ENCODE measurements around the gene GNB1.

GNB1 gene

GRCh38 chr1:1917995-1918900 is 27.4 kb upstream of the GNB1 start:
- no peak for DNase-seq (ENCODE audit: low spot score)
- TF ChIP-seq, protein P1, sequence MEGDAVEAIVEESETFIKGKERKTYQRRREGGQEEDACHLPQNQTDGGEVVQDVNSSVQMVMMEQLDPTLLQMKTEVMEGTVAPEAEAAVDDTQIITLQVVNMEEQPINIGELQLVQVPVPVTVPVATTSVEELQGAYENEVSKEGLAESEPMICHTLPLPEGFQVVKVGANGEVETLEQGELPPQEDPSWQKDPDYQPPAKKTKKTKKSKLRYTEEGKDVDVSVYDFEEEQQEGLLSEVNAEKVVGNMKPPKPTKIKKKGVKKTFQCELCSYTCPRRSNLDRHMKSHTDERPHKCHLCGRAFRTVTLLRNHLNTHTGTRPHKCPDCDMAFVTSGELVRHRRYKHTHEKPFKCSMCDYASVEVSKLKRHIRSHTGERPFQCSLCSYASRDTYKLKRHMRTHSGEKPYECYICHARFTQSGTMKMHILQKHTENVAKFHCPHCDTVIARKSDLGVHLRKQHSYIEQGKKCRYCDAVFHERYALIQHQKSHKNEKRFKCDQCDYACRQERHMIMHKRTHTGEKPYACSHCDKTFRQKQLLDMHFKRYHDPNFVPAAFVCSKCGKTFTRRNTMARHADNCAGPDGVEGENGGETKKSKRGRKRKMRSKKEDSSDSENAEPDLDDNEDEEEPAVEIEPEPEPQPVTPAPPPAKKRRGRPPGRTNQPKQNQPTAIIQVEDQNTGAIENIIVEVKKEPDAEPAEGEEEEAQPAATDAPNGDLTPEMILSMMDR (IDR thresholded peaks at IDR 0.05; ENCODE audit: extremely low read depth, missing control alignments) = no peak

DNA sequence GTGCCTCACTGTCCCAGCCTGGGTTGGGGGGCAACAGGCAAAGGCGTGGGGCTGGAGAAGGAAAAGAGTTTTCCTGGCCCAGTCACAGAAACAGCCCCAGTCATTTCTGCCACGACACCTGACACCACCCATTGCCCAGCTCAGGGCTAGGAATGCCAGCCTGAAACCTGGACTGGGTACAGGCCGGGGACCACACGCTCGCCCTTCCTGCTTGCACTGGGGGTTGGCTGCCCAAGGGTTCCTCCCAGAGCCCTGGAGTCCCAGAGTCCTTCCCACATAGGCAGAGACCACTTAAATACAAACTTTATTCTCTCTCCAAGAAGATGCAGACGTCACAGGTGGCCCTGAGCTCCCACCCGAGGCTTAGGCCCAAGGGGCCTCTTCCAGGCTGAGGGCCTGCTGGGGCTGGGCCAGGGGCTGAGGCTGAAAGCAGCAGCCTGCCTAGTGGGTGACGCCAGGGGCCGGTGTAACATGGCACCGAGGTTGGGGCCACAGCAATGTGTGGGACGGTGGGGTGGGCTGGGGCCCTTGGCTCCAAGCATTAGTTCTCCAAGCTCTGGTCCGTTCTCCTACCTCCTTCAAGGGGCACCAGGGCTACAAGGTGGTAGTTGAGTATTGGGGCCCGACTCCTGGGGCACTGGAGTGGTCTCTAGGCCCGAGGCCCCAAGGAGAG is 26.6 kb upstream of the GNB1 start:
- TF ChIP-seq, protein P1 (IDR thresholded peaks at IDR 0.05; ENCODE audit: extremely low read depth, missing control alignments) = no peak

GRCh38 chr1:1916851-1917251 is 26.0 kb upstream of the GNB1 start:
- TF ChIP-seq, protein P1 (IDR thresholded peaks at IDR 0.05; ENCODE audit: extremely low read depth, missing control alignments) = no peak
- no peak for DNase-seq (ENCODE audit: low spot score)

More for the DNA sequence above, 26.6 kb upstream of the GNB1 start:
- DNase-seq (ENCODE audit: low spot score) = no peak

DNA sequence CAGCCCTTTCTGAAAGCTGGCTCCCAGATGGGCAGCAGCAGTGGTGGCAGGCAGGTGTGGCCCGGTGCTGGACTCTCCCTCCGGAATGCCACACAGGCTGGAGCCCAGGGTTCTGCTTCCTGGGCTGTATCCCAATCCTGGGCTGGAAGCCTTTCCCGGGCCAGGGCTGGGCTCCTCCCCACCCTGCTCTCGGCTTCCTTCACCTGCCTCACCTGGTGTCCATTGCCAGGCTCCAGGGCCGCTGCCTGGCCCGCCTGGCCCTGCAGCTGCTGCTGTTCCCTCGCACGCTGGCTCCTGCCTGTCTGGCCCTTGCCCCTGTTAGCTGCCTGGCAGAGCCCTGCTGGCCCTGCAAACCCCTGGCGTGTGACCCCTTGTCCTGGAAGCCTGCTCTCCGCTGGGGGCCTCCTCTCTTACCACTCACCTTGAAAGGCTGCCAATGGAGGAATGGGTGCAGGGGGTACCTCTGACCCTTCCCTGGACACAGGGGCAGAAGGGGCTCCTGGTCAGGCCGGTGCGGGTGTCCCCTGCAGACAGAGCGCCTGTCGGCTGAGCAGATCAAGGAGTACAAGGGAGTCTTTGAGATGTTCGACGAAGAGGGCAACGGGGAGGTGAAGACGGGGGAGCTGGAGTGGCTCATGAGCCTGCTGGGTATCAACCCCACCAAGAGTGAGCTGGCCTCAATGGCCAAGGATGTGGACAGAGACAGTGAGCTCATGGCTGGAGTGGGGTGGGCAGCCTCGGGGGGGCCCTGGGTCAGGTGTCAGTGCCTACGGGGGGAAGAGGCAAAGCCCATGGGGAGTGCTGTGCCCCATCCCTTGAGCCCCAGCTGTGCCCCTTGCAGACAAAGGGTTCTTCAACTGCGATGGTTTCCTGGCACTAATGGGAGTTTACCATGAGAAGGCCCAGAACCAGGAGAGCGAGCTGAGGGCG is 25.3 kb upstream of the GNB1 start:
- TF ChIP-seq, protein P1 (IDR thresholded peaks at IDR 0.05; ENCODE audit: extremely low read depth, missing control alignments) = no peak
- DNase-seq (ENCODE audit: low spot score) = no peak

DNA sequence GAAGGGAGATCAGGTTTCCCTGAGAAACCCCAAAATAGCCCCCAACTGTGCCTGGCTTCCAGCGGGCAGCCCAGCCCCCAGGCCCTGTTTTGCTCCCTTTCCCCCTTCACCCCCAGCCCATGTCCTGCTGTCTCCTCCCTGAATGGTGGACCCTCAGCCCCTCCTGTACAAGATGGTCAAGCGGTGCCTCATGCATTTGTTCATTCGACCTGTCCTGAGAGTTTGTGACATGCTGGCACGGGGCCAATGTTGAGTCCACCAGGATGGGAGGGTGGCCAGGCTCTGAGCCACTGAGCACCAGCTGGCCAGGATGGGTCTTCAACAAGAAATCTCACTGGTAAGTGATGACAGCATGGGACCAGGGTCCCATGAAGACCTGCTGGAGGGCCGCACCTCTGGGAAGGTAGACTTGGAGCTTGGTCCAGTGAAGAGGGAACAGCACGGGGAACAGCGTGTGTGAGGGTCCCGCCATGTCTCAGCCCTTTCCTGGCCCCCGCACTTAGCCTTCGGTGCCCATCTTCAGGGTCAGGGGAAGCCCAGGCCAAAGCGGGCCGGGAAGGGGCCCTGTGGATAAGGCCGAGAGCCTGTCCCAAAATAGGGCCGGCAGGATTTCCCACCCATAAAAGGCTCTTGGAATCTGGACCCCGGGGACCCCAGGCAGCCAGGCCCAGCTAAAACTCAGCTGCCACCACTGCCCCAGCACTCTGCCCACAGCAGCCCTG is 24.2 kb upstream of the GNB1 start, which contains the start of gene CALML6:
Gene CALML6, plus strand, starts transcription at position 290 of the 722 bp plus-strand sequence. Its CDS starts 21 bp downstream, at position 311.
- no peak for DNase-seq (ENCODE audit: low spot score)
- TF ChIP-seq, protein P1 (IDR thresholded peaks at IDR 0.05; ENCODE audit: extremely low read depth, missing control alignments) = no peak

- DNase-seq (ENCODE audit: low spot score) = no peak
- TF ChIP-seq, protein P1 (IDR thresholded peaks at IDR 0.05; ENCODE audit: extremely low read depth, missing control alignments) = no peak
Observed at GRCh38 chr1:1914101-1914970, 23.4 kb upstream of the GNB1 start.
